HPDE6-E6E7 (cell line): ENCODE data around the gene SH3D21.

Source experiments
- DNase-seq: peaks from one replicate; pipeline ENCODE4 v3.0.0; 2011; ENCODE audit warnings: missing footprints; ENCODE audit errors: extremely low spot score

SH3D21 gene

GRCh38 chr1:36303650-36304360, 2.4 kb upstream of the SH3D21 start:
- DNase-seq: no peak

- no peak for DNase-seq
Observed at GRCh38 chr1:36304521-36304920, 1.6 kb upstream of the SH3D21 start.

- DNase-seq: no peak
Observed at GRCh38 chr1:36304970-36305914, 926 bp upstream of the SH3D21 start.

- no peak for DNase-seq
Observed at GRCh38 chr1:36305915-36306209, 306 bp upstream of the SH3D21 start.

- peak; percentile 94 for DNase-seq
Observed at GRCh38 chr1:36306902-36307456, 811 bp downstream of the SH3D21 start.

- no peak for DNase-seq
Observed at GRCh38 chr1:36307601-36308330, 1.6 kb downstream of the SH3D21 start.

- no peak for DNase-seq
Observed at GRCh38 chr1:36309397-36309796, 3.2 kb downstream of the SH3D21 start.

GRCh38 chr1:36320291-36320761, 14.2 kb downstream of the SH3D21 start:
- no peak for DNase-seq

- no peak for DNase-seq
Observed at GRCh38 chr1:36320767-36321118, 14.6 kb downstream of the SH3D21 start.

GRCh38 chr1:36321119-36321951, 15.2 kb downstream of the SH3D21 start:
- DNase-seq: no peak

GRCh38 chr1:36322041-36322785, 16.0 kb downstream of the SH3D21 start:
- no peak for DNase-seq

- DNase-seq: no peak
Observed at GRCh38 chr1:36322786-36323635, 16.8 kb downstream of the SH3D21 start.

GRCh38 chr1:36323636-36324352, 17.6 kb downstream of the SH3D21 start, which contains the start of gene EVA1B:
EVA1B (minus strand) TSS chr1:36323645; CDS start chr1:36323037, 608 bp downstream.
- no peak for DNase-seq

GRCh38 chr1:36324353-36324703, 18.2 kb downstream of the SH3D21 start:
- DNase-seq: no peak

GRCh38 chr1:36326499-36326898, 20.3 kb downstream of the SH3D21 start:
- no peak for DNase-seq

GRCh38 chr1:36327421-36328087, 21.4 kb downstream of the SH3D21 start:
- DNase-seq: no peak

- DNase-seq: no peak
Observed at GRCh38 chr1:36328088-36328480, 21.9 kb downstream of the SH3D21 start.

- DNase-seq: no peak
Observed at GRCh38 chr1:36328713-36329112, 22.5 kb downstream of the SH3D21 start.
